GM12878 (cell line): Measurements from ENCODE around the gene MCM6. TPM values are rescaled to one million over a fixed set of nuclear protein-coding genes. Genes with fewer than 3 reads are reported as not detected.

Experiments used
- ATAC-seq: fragments of 200-7000 bp; cut with Tn5 transposase; 3 replicates; pipeline ENCODE4 v1.9.1; 2020; ENCODE audit warnings: mild to moderate bottlenecking, moderate library complexity
- BruUV-seq: library from RNA; stranded (reverse); fragments of 400-500 nt; replicated peaks from 2 replicates; lab custom pipeline; 2021; lab: Mats Ljungman, UMichigan
- CTCF ChIA-PET: fragments of 300-600 bp; sonication (Branson Sonifier 250); formaldehyde crosslinking; extraction: SDS; loops from one replicate; lab custom pipeline; 2021; ENCODE audit warnings: inconsistent platforms; lab: Yijun Ruan, JAX
- POLR2A ChIA-PET: fragments of 350-600 bp; formaldehyde crosslinking; extraction: SDS; loops from one replicate; lab custom pipeline; 2021; ENCODE audit warnings: inconsistent platforms; lab: Charles Lee
- RAD21 ChIA-PET: fragments of 300-600 bp; sonication (Branson Sonifier 250); formaldehyde crosslinking; loops from one replicate; lab custom pipeline; 2023; ENCODE audit warnings: antibody characterized with exemption; ENCODE audit not compliant: unreplicated experiment; lab: Charles Lee
- SMC1A ChIA-PET: fragments of 300-600 bp; sonication (Branson Sonifier 250); formaldehyde crosslinking; loops from one replicate; lab custom pipeline; 2023; ENCODE audit not compliant: unreplicated experiment, uncharacterized antibody; lab: Charles Lee
- DNase-seq: peaks from one replicate; pipeline ENCODE4 v3.0.0-alpha.2; 2011; ENCODE audit warnings: low read depth, low spot score
- FAIRE-seq: peaks from 3 replicates; lab custom pipeline; 2011; peaks lifted over from hg19 to GRCh38; lab: Jason Lieb, UNC
- H2AFZ ChIP-seq: 2 replicates; pipeline ENCODE4 v1.6.0; 2011; ENCODE audit warnings: low read depth, low read length, control low read depth; ENCODE audit not compliant: control insufficient read depth
- H3K27ac ChIP-seq: 2 replicates; pipeline ENCODE4 v1.5.1; 2011; ENCODE audit warnings: control low read depth; ENCODE audit not compliant: control insufficient read depth, insufficient read depth
- H3K27me3 ChIP-seq, 2 experiments: replicated peaks in 1 of 2; 2 replicates each; pipeline versions ENCODE4 v1.6.0 to v1.6.1; 2011; ENCODE audit warnings: low read length in 1 of 2; ENCODE audit not compliant: control insufficient read depth in 2 of 2, insufficient read depth in 2 of 2
- H3K36me3 ChIP-seq, 2 experiments: 2 replicates each; pipeline ENCODE4 v1.5.1; 2011; ENCODE audit warnings: low read length in 1 of 2; ENCODE audit not compliant: control insufficient read depth in 2 of 2, insufficient read depth in 2 of 2
- H3K4me1 ChIP-seq: 2 replicates; pipeline ENCODE4 v1.6.1; 2011; ENCODE audit warnings: mild to moderate bottlenecking, low read length, moderate library complexity, mixed read lengths; ENCODE audit not compliant: control insufficient read depth, insufficient read depth
- H3K4me2 ChIP-seq: 2 replicates; pipeline ENCODE4 v1.6.0; 2011; ENCODE audit warnings: control low read depth; ENCODE audit not compliant: control insufficient read depth, insufficient read depth
- H3K4me3 ChIP-seq: fragments of 200-600 bp; sonication (generic); 2 replicates; pipeline ENCODE4 v1.5.1; 2016
- H3K79me2 ChIP-seq: 2 replicates; pipeline ENCODE4 v1.6.0; 2011; ENCODE audit warnings: low read length; ENCODE audit not compliant: control insufficient read depth, insufficient read depth
- H3K9ac ChIP-seq: 2 replicates; pipeline ENCODE4 v1.8.0; 2011; ENCODE audit warnings: low read length, control low read depth, mixed read lengths; ENCODE audit not compliant: control insufficient read depth, insufficient read depth
- H3K9me3 ChIP-seq: replicated peaks from 3 replicates; pipeline ENCODE4 v1.5.1; 2011; ENCODE audit warnings: mild to moderate bottlenecking, low read length; ENCODE audit not compliant: control insufficient read depth, insufficient read depth
- H4K20me1 ChIP-seq: 2 replicates; pipeline ENCODE4 v1.6.0; 2011; ENCODE audit not compliant: control insufficient read depth, insufficient read depth
- CREB1 ChIP-seq: IDR thresholded peaks from 2 replicates; pipeline ENCODE4 v1.6.1; 2012; ENCODE audit warnings: low read depth, mild to moderate bottlenecking, inconsistent platforms
- CTCF ChIP-seq, 3 experiments: IDR thresholded peaks in 2 of 3; conservative IDR thresholded peaks in 1 of 3; 2 replicates each; pipeline ENCODE4 v1.5.1; 2011; ENCODE audit warnings: low read depth in 3 of 3, low read length in 3 of 3, mild to moderate bottlenecking in 3 of 3, control low read depth in 2 of 3, moderate library complexity in 2 of 3, inconsistent platforms in 1 of 3, mixed read lengths in 1 of 3; ENCODE audit not compliant: control insufficient read depth in 2 of 3, insufficient read depth in 1 of 3; ENCODE audit errors: extremely low read depth in 1 of 3
- HDGF ChIP-seq: fragments of 450-650 bp; IDR thresholded peaks from 2 replicates; pipeline ENCODE4 v1.6.1; 2016; ENCODE audit warnings: antibody characterized with exemption
- MLLT1 ChIP-seq: fragments of 450-650 bp; IDR thresholded peaks from 2 replicates; pipeline ENCODE4 v1.6.1; 2016; ENCODE audit warnings: mild to moderate bottlenecking
- POU2F2 ChIP-seq: IDR thresholded peaks from 3 replicates; pipeline ENCODE4 v1.6.1; 2011; ENCODE audit warnings: low read depth, mild to moderate bottlenecking, low read length, borderline replicate concordance
- in situ Hi-C: fragments of 300-500 bp; cut with MboI; formaldehyde crosslinking; loops from 9 replicates; pipeline ENCODE4 v1.14.3; 2018; ENCODE audit warnings: mixed read lengths
- intact Hi-C: fragments of 100-400 bp; cut with micrococcal nuclease; formaldehyde crosslinking; loops from one replicate; pipeline ENCODE4 v1.14.2; 2022; ENCODE audit not compliant: unreplicated experiment
- polyA plus RNA-seq, 11 experiments: library from polyadenylated mRNA; depleted of rRNA in 4 of 11; unstranded in 6 of 11; stranded (reverse) in 5 of 11; fragments of >200 nt; fragmentation: Nextera tagmentation in 4 of 11; fragmentation: Illumina TruSeq in 1 of 11; extraction: Ambion mirVana in 4 of 11; extraction: Trizol in 1 of 11; gene quantifications; 1 replicate in 1 of 11; 2 replicates in 10 of 11; pipeline versions ENCODE4 v1.2.1 to v1.2.3, GENCODE V29; 2011 to 2016; ENCODE audit warnings: inconsistent platforms in 2 of 11, missing spikeins in 2 of 11, low read depth in 1 of 11
- total RNA-seq, 4 experiments: library from RNA; depleted of rRNA in 3 of 4; stranded (reverse); fragments of >200 nt in 3 of 4; fragmentation: Illumina TruSeq in 1 of 4; extraction: Trizol in 1 of 4; gene quantifications; 2 replicates each; pipeline versions ENCODE4 v1.2.1 to v1.2.3, GENCODE V29; 2013 to 2021

MCM6 gene
- total and polyA plus RNA-seq, 10 of the 15 experiments (the other 5 are each of a cell fraction or from before 2014, with no cell fraction given): 37.4 to 118 (median 82.2) TPM

GRCh38 chr2:135853401-135853800 lies 22.8 kb downstream of the MCM6 start:
- ATAC-seq: no peak
- no TSS peak for BruUV-seq

More at GRCh38 chr2:135853401-135853800, 22.8 kb downstream of the MCM6 start:
- no peak overlapping the region for H3K4me3 ChIP-seq
- H3K36me3 ChIP-seq: peaks cover 3 to 14% of the 10 kb centered on the region in 2 experiments
- intact Hi-C loops: loop anchor here (5.0 kb wide), 1 partner anchor 111 kb away; the partner anchor contains the start of gene UBXN4
- no peak for FAIRE-seq
- H3K27me3 ChIP-seq: no peaks in the 10 kb centered on the region
- no peak for TF ChIP-seq POU2F2
- no peak for TF ChIP-seq MLLT1
- TF ChIP-seq CREB1: no peak
- no peak for TF ChIP-seq HDGF
- no peak for TF ChIP-seq CTCF (IDR thresholded peaks at IDR 0.05 in 2 of 3, conservative IDR thresholded peaks at IDR 0.05 in 1 of 3; ENCODE audit: control insufficient read depth in 2 of 3, extremely low read depth in 1 of 3, insufficient read depth in 1 of 3, low read depth in 3 of 3, low read length in 3 of 3)
- POLR2A ChIA-PET: interaction anchor here (1.3 kb wide), 1 partner anchor 531 kb away, joined by 3 read pairs; no protein-coding TSS in a partner anchor
- RAD21 ChIA-PET: no interaction called here
- no peaks in the 10 kb centered on the region for H3K79me2 ChIP-seq
- H3K4me2 ChIP-seq: no peak overlapping the region
- H3K4me1 ChIP-seq: no peaks in the 10 kb centered on the region
- SMC1A ChIA-PET: interaction anchor here (0.9 to 1.6 kb wide), 4 partner anchors 11 to 71 kb away, joined by 3 to 5 read pairs (median 4); no protein-coding TSS in a partner anchor
- CTCF ChIA-PET: interaction anchor here (0.6 to 2.3 kb wide), 3 partner anchors 13 to 531 kb away, joined by 3 to 5 read pairs (median 4); no protein-coding TSS in a partner anchor
- H3K9ac ChIP-seq: no peak overlapping the region
- no peaks in the 10 kb centered on the region for H3K9me3 ChIP-seq
- H4K20me1 ChIP-seq: no peaks in the 10 kb centered on the region
- in situ Hi-C loops: no loop called here
- no peak for DNase-seq
- no peak overlapping the region for H2AFZ ChIP-seq
- no peak overlapping the region for H3K27ac ChIP-seq
